ENCODE results near the gene LLGL1. TPM values are rescaled to one million over a fixed set of nuclear protein-coding genes. Genes with fewer than 3 reads are reported as not detected.

LLGL1 gene
- total RNA-seq, 1 donor from 2014 or later: 3.3 TPM

DNA sequence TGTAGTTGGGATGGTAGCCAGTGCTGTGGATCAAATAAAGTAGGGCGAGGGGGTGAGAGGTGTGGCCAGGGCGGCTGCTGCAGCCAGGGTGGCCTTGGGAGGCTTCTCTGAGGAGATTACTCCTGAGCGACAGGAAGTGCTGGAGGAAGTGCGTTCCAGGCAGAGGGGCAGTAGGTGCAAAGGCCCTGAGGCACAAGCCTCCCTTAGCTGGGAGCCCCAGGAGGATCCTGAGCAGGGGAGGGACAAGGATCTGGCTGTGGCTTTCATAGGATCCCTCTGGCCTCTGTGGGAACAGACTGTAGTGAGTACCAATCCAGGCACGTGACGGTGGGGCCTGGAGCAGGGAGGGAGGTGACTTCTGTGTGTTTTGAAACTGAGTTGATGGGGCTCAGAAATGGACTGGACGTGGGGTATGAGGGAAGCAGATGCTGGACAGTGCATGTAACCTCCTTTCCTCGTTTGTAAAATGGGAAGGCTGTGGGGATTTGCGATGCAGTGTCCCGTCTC, 2.8 kb downstream of the LLGL1 start:
- DNase-seq (ENCODE audit: low spot score) (no peak), ATAC-seq (no peak)

DNA sequence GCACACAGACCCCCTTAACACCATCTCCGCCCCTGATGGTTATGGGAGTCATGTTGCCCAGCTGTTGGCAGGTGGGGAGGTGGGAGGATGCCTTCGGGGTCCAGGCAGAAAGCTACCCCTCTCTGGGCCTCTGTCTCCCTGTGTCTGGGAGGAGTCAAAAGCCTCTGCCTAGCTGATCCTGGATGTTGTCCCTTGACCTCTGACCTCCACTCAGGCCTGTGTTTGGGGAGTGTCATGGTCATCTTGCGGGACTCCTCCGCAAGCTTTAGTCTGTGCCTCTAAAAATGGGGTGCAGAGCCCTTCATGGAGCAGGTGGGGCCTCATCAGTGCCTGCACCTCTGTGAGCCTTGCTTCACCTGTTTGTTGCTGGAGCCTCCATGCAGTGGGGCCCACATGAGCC, 3.8 kb downstream of the LLGL1 start:
- DNase-seq (ENCODE audit: low spot score) (no peak), ATAC-seq (no peak)

DNA sequence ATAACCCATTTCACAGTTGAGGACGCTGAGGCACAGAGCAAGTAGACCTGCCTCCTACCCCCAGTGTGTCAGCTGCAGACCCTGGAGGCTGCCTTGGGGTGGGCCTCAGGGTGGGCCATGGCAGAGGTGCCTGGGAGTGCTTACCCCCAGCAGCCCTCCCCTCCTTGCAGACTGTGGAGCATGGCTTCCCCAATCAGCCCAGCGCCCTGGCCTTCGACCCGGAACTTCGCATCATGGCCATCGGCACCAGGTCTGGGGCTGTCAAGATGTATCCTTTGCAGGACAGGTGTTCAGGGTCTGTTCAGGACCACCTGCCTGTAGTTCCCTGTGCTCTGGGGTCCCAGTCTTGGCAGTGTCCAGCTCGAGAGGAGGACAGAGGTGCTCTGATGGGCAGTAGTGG, 4.3 kb downstream of the LLGL1 start:
- no peak for ATAC-seq
- DNase-seq (ENCODE audit: low spot score): no peak

DNA sequence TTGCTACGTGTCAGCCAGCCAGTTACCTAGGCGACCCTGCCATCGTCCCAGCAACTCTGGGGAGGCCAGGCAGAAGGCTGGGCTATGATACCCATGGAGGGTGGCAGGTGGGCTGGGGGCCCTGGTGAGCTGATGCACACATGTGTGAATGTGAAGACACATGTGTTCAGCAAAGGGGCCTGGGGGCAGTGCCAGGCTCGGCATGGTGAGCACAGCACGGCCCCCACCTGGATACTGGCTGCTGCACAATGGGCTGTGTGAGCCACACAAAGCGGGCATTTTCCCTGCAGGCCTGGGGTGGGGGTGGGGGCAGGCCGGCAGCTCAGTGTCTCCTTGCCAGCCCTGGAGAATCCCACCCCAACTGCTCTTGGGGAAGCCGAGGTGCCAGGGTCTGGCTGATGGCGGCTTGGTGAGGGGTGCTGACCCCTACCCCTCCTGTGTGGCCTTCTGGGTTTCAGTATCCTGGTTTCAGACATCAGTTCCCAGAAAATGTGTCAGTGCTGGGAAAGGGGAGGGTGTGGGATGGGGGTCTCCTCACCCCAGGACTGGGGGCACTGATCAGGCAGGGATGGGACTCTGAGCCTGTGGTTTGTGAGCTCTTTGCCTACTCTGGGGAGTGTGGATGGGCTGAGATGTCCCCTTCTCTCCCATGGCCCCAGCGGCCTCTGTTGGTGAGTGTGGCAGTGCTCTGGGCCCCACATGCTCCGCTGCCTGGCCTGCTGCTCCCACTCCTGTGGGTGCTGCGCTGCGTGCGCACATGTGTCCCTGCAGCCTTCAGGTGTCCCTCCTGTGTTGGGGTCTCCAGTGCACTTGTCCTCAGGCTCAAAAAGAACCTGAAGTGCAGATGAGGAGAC, 5.1 kb downstream of the LLGL1 start:
- ATAC-seq (no peak), DNase-seq (ENCODE audit: low spot score) (no peak)

DNA sequence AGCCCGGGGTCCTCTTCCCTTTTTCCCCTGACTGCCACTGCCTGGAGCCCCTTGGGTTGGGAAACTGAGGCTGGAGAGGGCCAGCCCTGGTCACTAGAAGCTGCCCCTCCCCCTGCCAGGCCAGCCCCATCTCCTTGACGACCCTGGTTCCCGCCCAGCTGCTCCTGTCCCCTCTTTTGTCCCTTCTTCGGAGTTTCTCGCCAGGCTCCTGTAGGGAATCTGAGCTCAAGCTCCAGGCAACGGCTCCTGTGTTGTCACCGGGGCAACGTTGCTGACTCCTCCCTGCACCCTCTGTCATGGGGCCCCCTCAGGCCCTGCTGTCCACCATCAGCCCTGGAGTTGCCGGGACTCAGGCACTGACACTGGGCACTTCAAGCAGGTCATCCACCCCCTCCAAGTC, 5.7 kb downstream of the LLGL1 start:
- no peak for DNase-seq (ENCODE audit: low spot score)
- no peak for ATAC-seq

DNA sequence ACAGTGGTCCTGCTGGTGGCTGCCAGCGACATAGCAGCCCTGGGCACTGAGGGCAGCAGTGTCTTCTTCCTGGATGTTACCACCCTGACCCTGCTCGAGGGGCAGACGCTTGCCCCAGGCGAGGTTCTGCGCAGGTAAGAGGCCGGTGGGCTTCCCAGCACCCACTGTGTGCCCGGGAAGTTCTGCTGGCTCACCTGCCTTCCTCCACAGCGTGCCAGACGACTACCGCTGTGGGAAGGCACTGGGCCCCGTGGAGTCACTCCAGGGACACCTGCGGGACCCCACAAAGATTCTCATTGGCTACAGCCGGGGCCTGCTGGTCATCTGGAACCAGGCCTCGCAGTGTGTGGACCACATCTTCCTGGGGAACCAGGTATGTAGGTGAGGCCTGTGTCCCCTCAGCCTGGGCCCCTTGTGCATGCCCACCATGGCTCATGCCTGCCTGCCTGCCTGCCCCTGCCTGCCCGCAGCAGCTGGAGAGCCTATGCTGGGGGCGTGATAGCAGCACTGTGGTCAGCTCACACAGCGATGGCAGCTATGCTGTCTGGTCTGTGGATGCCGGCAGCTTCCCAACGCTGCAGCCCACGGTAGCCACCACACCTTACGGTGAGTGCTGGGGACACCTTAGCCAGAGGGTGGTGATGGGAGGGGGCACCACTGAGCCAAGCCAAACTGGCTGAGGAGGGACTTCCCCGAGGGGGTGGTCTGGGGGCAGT, 8.5 kb downstream of the LLGL1 start:
- DNase-seq (ENCODE audit: low spot score) (no peak), ATAC-seq (no peak)

DNA sequence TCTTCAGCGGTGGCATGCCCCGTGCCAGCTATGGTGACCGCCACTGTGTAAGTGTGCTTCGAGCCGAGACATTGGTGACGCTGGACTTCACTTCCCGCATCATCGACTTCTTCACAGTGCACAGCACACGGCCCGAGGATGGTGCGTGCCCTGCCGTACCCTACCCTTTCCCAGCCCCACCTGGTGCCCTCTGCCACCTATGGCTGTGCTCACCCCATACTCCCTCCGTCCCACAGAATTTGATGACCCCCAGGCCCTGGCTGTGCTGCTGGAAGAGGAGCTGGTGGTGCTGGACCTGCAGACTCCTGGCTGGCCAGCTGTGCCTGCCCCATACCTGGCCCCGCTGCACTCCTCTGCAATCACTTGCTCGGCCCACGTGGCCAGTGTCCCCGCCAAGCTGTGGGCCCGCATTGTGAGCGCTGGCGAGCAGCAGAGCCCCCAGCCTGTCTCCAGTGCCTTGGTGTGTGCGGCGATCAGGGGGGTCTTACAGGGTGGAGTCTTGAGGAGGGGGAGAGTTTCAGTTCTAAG, 9.5 kb downstream of the LLGL1 start:
- ATAC-seq (no peak), DNase-seq (ENCODE audit: low spot score) (no peak)

DNA sequence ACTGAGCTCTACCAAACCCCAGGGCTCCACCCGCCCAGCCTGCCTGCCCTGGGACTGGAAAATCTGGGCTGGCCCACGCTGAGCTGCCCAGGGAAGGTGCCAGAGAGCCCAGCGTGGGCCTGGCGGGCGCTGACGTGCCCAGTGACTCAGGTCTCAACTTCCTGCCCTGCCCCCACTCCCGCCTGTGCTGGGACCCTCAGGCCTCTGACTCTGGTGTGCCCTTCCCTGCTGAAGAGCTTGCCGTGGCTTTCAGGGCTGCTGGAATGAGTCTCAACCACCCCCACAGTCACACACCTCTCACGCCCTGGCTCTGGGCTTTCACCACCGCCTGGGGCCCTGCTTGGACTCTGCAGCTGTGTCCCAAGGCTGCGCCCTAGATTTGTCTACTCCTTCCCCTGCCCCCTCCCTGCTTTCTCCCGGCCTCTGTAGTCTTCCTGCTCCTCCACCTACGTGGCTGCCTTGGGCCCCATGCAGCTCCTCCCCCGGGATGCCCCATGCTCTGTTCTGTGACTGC, 10.4 kb downstream of the LLGL1 start:
- ATAC-seq: no peak
- no peak for DNase-seq (ENCODE audit: low spot score)

DNA sequence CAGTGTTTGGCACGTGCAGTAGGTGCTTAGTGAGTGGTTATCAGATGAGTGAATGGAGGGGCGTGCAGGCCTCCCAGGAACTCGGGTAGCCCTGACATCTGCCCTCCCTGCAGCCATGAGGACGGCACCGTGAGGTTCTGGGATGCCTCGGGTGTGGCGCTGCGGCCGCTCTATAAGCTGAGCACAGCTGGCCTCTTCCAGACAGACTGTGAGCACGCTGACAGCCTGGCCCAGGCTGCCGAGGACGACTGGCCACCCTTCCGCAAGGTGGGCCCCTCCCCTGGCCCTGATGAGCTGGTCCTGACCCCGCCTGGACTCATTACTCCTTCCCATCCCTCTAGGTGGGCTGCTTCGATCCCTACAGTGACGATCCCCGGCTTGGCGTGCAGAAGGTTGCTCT, 11.1 kb downstream of the LLGL1 start:
- DNase-seq (ENCODE audit: low spot score): no peak
- no peak for ATAC-seq

DNA sequence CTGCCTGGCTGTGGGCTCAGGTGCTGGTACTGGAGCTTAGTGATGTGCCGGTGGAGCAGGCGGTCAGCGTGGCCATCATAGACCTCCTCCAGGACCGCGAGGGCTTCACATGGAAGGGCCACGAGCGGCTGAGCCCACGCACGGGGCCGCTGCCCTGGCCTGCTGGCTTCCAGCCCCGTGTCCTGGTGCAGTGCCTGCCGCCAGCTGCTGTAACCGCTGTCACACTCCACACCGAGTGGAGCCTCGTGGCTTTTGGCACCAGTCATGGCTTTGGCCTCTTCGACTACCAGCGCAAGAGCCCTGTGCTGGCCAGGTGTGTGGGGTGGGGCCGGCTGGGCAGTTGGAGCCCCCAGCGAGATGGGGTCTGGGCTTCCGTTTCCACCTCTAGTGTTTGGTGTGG, 12.0 kb downstream of the LLGL1 start:
- no peak for ATAC-seq
- no peak for DNase-seq (ENCODE audit: low spot score)

DNA sequence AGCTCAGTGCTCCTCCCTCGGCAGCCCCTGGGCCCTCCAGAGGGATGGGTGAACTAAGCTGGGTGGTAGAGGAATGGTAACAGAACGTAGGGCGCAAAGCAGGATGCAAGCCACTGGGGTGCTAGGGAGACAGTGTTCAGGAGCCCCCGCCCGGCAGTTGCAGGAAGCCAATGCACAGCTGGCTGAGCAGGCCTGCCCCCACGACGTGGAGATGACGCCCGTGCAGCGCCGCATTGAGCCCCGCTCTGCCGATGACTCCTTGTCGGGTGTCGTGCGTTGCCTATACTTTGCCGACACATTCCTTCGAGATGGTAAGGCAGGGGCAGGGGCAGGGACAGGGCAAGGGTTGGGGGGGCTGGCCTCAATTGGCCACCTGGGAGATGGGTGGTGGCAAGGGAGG, 12.9 kb downstream of the LLGL1 start:
- no peak for DNase-seq (ENCODE audit: low spot score)
- ATAC-seq: no peak

DNA sequence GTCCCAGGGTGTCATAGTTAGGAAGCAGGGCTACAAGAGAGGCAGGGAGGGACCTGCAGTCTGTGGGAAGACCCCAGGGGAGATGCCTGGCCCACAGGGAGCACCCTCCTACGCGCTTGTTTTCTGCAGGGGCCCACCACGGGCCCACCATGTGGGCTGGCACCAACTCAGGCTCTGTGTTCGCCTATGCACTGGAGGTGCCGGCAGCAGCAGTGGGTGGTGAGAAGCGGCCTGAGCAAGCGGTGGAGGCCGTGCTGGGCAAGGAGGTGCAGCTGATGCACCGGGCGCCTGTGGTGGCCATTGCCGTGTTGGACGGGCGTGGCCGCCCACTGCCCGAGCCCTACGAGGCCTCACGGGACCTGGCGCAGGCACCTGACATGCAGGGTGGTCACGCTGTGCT, 15.0 kb downstream of the LLGL1 start:
- no peak for ATAC-seq
- no peak for DNase-seq (ENCODE audit: low spot score)

DNA sequence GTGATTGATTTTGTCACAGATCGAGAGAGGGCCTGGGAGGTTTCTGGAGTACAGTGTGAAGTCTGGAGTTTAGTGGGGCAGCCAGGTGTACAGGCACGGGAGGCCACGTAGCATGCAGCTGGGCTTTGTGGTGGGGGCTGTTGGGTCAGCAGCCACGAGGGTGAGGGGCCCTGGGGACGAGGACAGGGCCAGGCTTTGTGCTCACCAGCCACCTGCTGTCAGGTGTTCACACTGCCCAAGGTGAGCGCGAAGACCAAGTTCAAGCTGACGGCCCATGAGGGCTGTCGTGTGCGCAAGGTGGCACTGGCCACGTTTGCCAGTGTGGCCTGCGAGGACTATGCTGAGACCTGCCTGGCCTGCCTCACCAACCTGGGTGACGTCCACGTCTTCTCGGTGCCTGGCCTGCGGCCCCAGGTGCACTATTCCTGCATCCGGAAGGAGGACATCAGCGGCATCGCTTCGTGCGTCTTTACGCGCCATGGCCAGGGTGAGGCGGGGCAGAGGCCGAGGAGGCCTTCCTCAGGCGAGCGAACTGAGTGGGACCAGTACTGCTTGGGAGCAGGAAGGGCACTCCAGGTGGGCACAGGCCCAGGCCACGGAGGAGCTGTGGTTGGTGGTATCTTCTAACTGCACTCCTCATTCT, 15.9 kb downstream of the LLGL1 start:
- no peak for DNase-seq (ENCODE audit: low spot score)

DNA sequence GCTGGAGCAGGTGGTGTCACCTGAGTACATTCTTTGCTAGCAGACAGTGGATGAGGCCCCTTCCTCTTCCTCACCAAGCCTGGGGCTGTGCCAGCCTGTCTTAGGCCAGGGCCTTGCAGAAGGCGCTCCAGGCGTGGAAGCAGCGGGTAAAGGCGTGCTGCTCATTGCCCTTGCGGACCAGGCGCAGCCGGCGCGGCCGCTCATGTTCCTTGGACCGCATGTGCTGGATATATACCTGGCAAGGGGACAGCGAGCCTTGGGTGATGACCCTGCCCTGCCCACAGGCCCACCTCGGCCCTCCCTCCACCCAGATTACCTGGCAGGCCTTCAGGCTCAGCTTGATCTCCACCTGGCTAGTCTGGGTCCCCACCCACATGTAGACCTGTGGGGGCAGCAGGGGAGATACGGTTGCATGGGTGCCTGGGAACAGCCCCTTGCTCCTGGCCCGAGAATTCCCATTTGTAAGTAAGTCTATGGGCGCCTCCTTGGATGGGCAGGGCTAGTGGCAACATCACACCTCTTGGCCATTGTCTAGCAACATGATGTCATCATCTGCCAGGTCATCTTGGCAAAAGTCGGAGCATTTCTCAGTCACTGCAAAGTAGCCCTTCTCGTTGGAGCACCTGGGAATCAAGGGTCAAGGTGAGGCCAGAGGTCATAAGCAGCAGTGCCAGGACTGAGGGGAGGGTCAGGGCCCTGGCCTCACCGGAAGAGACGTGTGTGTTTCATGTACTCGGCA, 19.8 kb downstream of the LLGL1 start:
- DNase-seq (ENCODE audit: low spot score) (no peak), ATAC-seq (no peak)

More for the DNA sequence above, 15.9 kb downstream of the LLGL1 start:
- no peak for ATAC-seq

DNA sequence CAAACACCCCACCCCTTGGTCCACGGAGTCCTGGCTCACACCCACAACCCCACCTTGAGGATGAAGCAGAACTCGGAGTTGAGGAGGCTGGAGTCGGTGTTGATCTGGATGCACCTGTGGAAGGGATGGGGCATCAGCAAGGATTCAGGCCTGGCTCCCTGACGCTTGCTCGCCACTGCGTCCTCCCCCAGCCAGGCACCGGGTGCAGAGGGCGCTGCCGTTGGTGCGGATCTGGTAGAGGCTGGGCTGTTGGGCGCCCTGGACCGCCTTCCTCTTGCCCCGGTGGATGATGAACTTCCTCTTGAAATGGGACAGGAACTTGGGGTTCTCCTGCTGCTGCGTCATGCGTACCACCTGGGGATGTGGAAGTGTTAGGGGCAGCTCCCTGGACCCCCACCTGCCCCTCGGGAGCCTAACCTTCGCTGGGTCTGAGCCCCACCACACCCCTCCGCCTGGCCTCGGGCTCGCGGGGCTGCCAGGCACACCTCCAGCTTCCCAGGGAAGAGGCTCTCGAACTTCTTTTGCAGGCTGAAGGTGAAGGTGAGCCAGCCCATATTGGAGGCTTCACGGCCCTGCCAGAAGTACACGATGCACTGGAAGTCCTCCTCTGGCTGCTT, 20.8 kb downstream of the LLGL1 start:
- ATAC-seq: no peak
- DNase-seq (ENCODE audit: low spot score): no peak

DNA sequence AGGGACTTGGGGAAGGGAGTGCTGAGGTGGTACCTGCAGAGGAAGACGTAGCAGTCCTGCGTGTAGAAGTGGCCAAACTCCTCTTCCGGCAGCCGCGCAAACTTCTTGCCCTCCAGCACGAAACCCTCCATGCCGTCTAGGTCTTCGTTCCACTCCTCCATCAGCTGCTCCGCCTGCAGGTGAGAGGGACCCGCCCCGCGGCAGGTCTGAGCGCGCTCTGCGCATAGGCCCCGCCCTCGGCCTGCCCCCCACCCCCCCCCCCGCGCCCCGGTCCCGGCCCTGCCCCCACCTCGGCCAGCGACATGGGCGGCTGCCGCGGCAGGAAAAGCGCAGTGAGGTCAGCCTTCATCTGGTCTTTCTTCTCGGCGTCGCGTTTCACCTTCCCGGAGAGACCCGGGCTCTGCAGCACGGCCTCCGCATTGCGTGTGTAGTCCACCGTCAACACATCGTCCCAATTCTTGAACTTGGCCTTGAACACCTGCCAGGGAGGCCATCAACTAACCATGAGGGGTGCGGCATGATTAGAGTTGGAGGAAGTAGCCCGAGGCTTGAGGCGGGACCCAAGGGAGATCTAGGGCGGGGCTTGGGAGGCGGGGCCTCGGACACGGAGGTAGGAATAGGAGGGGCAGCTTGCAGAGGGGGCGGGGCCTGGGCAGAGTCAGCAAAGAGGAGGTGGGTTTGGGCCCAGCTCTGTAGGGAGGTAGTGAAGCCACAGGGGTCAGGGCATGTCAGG, 21.6 kb downstream of the LLGL1 start:
- DNase-seq (ENCODE audit: low spot score): no peak
- peak; percentile 11 for ATAC-seq

DNA sequence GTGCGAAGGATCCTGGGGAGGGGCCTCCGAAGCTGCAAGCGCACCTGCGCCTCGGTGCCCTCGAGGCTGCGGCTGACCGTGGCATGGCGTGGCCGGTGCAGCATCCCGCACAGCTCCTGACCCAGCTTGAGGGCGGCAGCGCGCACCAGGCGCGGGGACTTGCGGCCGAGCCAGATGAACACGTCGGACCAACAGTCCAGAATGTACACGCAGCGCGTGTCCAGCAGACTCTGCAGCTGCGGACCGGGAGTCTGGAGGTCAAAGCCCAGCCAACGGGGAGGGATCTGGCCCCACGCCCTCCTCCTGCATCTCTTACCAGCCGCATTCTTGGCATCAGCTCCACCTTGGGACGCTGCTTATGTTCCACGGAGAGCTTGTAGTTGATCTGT, 22.2 kb downstream of the LLGL1 start:
- DNase-seq (ENCODE audit: low spot score): no peak
- no peak for ATAC-seq

DNA sequence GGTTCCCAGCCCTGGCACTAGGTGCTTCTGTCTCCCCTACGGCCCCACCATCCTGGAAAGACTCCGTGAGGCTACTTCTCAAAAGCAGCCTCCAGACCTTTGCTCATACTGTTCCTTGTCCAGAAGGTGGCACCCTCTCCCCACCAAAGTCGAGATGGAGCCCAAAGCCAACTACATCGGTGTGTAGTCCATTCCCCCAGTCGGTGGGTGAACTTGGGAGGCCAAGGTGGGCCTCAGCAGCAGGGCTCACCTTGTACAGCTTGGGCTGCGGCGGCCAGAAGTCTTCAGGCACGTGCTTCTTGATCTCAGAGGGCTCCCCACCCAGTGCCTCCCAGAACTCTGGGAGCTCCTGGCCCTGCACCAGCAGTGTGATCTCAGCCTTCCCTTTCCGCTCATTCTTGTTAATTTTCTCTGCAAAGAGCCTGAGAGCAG, 22.9 kb downstream of the LLGL1 start:
- DNase-seq (ENCODE audit: low spot score) (peak; percentile 66), ATAC-seq (peak; percentile 66)

DNA sequence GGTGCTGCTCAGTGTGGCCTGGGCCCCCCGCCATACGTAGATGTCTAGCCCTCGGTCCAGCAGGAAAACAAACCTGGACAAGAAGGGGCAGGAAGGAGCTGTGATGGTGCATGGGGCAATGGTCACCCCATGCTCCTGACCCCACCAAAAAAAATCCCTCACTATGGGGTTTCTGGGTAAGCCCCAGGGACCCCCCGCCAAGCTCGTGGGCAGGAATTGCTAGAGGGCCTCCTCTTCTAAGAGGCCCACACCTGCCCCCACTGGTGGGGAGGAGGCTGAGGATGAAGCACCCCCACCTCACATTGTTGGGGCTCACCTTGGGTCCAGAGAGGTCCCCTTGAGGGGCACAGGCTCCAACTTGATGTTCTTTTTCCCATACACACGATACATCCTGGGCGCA, 23.4 kb downstream of the LLGL1 start:
- ATAC-seq (no peak), DNase-seq (ENCODE audit: low spot score) (no peak)
